SK-N-SH (cell line): ENCODE data around the gene SHISA5. TPM values are rescaled to one million over a fixed set of nuclear protein-coding genes. Genes with fewer than 3 reads are reported as not detected.

ENCODE experiments used
- CTCF ChIA-PET: fragments of 300-600, 350-600 bp; formaldehyde crosslinking; extraction: SDS; loops from one replicate; lab custom pipeline; 2021; lab: Yijun Ruan, JAX
- POLR2A ChIA-PET: fragments of 350-600 bp; sonication (Branson Sonifier 250); formaldehyde crosslinking; extraction: SDS; loops from one replicate; lab custom pipeline; 2020; ENCODE audit warnings: antibody characterized with exemption, inconsistent platforms; lab: Yijun Ruan, JAX
- DNase-seq: peaks from one replicate; pipeline ENCODE4 v3.0.0; 2012
- H2AFZ ChIP-seq: fragments of 200-600 bp; sonication (generic); 2 replicates; pipeline ENCODE4 v1.8.1; 2016; ENCODE audit warnings: antibody characterized with exemption, mild to moderate bottlenecking, low read depth
- H3F3A ChIP-seq: fragments of 200-600 bp; sonication (generic); replicated peaks from 2 replicates; pipeline ENCODE3; 2016; ENCODE audit warnings: antibody characterized with exemption, mild to moderate bottlenecking; ENCODE audit not compliant: insufficient read depth
- H3K27ac ChIP-seq, 2 experiments: fragments of 200-500 bp in 1 of 2; fragments of 200-600 bp in 1 of 2; sonication (Bioruptor generic) in 1 of 2; sonication (generic), shearing (Covaris generic) in 1 of 2; 2 replicates each; pipeline versions ENCODE4 v1.5.1 to v1.6.1; 2014 to 2016; ENCODE audit warnings: low read depth in 2 of 2, inconsistent platforms in 1 of 2, low read length in 1 of 2, mild to moderate bottlenecking in 1 of 2, mixed read lengths in 1 of 2
- H3K27me3 ChIP-seq: fragments of 200-600 bp; sonication (generic), shearing (Covaris generic); 2 replicates; pipeline ENCODE4 v1.6.1; 2016; ENCODE audit warnings: mixed run types; ENCODE audit not compliant: insufficient read depth
- H3K36me3 ChIP-seq, 2 experiments: fragments of 200-500 bp in 1 of 2; fragments of 200-600 bp in 1 of 2; sonication (Bioruptor generic) in 1 of 2; sonication (generic) in 1 of 2; replicated peaks in 1 of 2; 2 replicates each; pipeline versions ENCODE3 to v1.5.1; 2014 to 2016; ENCODE audit warnings: low read length in 1 of 2, mild to moderate bottlenecking in 1 of 2; ENCODE audit not compliant: insufficient read depth in 2 of 2, control insufficient read depth in 1 of 2
- H3K4me1 ChIP-seq, 2 experiments: fragments of 200-500 bp in 1 of 2; fragments of 200-600 bp in 1 of 2; sonication (Bioruptor generic) in 1 of 2; sonication (generic), shearing (Covaris generic) in 1 of 2; 2 replicates each; pipeline versions ENCODE4 v1.5.1 to v1.6.1; 2014 to 2016; ENCODE audit warnings: low read depth in 1 of 2, low read length in 1 of 2, mixed run types in 1 of 2; ENCODE audit not compliant: insufficient read depth in 2 of 2, control insufficient read depth in 1 of 2
- H3K4me2 ChIP-seq: fragments of 200-600 bp; sonication (generic), shearing (Covaris generic); 2 replicates; pipeline ENCODE4 v1.6.1; 2017; ENCODE audit warnings: mixed run types
- H3K4me3 ChIP-seq, 2 experiments: fragments of 200-500 bp in 1 of 2; fragments of 200-600 bp in 1 of 2; sonication (Bioruptor generic) in 1 of 2; sonication (generic), shearing (Covaris generic) in 1 of 2; 2 replicates each; pipeline versions ENCODE4 v1.5.1 to v1.8.1; 2014 to 2016; ENCODE audit warnings: low read depth in 2 of 2, inconsistent platforms in 1 of 2, low read length in 1 of 2, mild to moderate bottlenecking in 1 of 2, mixed read lengths in 1 of 2, moderate library complexity in 1 of 2
- H3K79me2 ChIP-seq: fragments of 200-600 bp; sonication (generic); 2 replicates; pipeline ENCODE4 v1.8.1; 2017; ENCODE audit warnings: mild to moderate bottlenecking; ENCODE audit not compliant: insufficient read depth
- H3K9ac ChIP-seq: fragments of 200-600 bp; sonication (generic); 2 replicates; pipeline ENCODE4 v1.6.1; 2017; ENCODE audit warnings: mixed run types
- H3K9me2 ChIP-seq: fragments of 200-600 bp; sonication (generic); 2 replicates; pipeline ENCODE4 v1.6.1; 2017; ENCODE audit warnings: mixed run types
- H3K9me3 ChIP-seq: fragments of 200-600 bp; sonication (generic); 2 replicates; pipeline ENCODE4 v1.6.1; 2017; ENCODE audit warnings: mixed run types, mild to moderate bottlenecking, moderate library complexity
- H4K20me1 ChIP-seq: fragments of 200-600 bp; sonication (generic); 2 replicates; pipeline ENCODE4 v1.6.1; 2017; ENCODE audit warnings: mild to moderate bottlenecking, mixed run types; ENCODE audit not compliant: insufficient read depth
- ELF1 ChIP-seq: IDR thresholded peaks from 2 replicates; pipeline ENCODE4 v1.4.0; 2012
- EP300 ChIP-seq, 2 experiments: IDR thresholded peaks; 2 replicates each; pipeline versions ENCODE4 v1.4.0 to v1.6.1; 2012; ENCODE audit warnings: borderline replicate concordance in 1 of 2, low read depth in 1 of 2, low read length in 1 of 2
- EZH2phosphoT487 ChIP-seq: fragments of 200-600 bp; sonication (generic); IDR thresholded peaks from 2 replicates; pipeline ENCODE4 v1.6.1; 2017; ENCODE audit warnings: low read depth, mixed run types, mild to moderate bottlenecking, antibody characterized with exemption, moderate library complexity, borderline replicate concordance
- FOXJ3 ChIP-seq: sonication (generic); formaldehyde crosslinking; IDR thresholded peaks from 2 replicates; pipeline ENCODE4 v1.5.1; 2020; ENCODE audit warnings: mild to moderate bottlenecking, missing genetic modification reagents
- FOXM1 ChIP-seq: IDR thresholded peaks from 2 replicates; pipeline ENCODE4 v1.4.0; 2012; ENCODE audit warnings: low read depth, mild to moderate bottlenecking
- NRF1 ChIP-seq: IDR thresholded peaks from 2 replicates; pipeline ENCODE4 v1.6.1; 2012; ENCODE audit warnings: low read depth, mild to moderate bottlenecking, low read length
- RAD21 ChIP-seq: IDR thresholded peaks from 2 replicates; pipeline ENCODE4 v1.6.1; 2012; ENCODE audit warnings: mild to moderate bottlenecking, low read length
- RFX5 ChIP-seq: IDR thresholded peaks from 2 replicates; pipeline ENCODE4 v1.6.1; 2012; ENCODE audit warnings: mild to moderate bottlenecking, improper control_type of control experiment, low read length
- RXRA ChIP-seq: IDR thresholded peaks from 2 replicates; pipeline ENCODE4 v1.4.0; 2012; ENCODE audit warnings: low read depth, mild to moderate bottlenecking, borderline replicate concordance
- SIN3A ChIP-seq: IDR thresholded peaks from 2 replicates; pipeline ENCODE4 v1.6.1; 2012; ENCODE audit warnings: low read depth, mild to moderate bottlenecking, low read length, moderate library complexity, borderline replicate concordance
- SMC3 ChIP-seq: IDR thresholded peaks from 2 replicates; pipeline ENCODE4 v1.6.1; 2012; ENCODE audit warnings: low read depth, low read length, improper control_type of control experiment
- TAF1 ChIP-seq: IDR thresholded peaks from 2 replicates; pipeline ENCODE4 v1.6.1; 2012; ENCODE audit warnings: low read depth, mild to moderate bottlenecking, low read length, moderate library complexity, borderline replicate concordance
- TEAD4 ChIP-seq: IDR thresholded peaks from 2 replicates; pipeline ENCODE4 v1.4.0; 2012; ENCODE audit warnings: mild to moderate bottlenecking, borderline replicate concordance; ENCODE audit not compliant: insufficient read depth
- WGBS: methylation state at CpG from one replicate; pipeline ENCODE4 v1.1.6; 2017; ENCODE audit warnings: low lambda C conversion rate; 5-methylcytosine and 5-hydroxymethylcytosine counted together
- polyA plus RNA-seq, 3 experiments: library from polyadenylated mRNA; depleted of rRNA; stranded (reverse); fragments of >200 nt; gene quantifications; 2 replicates each; pipeline ENCODE4 v1.2.3, GENCODE V29; 2012
- TF ChIP-seq, protein P1 (sequence below): IDR thresholded peaks from 2 replicates; pipeline ENCODE4; 2012

Gene SHISA5
- polyA plus RNA-seq, 1 of the 3 experiments (the other 2 are of a cell fraction), result 194 TPM

DNA sequence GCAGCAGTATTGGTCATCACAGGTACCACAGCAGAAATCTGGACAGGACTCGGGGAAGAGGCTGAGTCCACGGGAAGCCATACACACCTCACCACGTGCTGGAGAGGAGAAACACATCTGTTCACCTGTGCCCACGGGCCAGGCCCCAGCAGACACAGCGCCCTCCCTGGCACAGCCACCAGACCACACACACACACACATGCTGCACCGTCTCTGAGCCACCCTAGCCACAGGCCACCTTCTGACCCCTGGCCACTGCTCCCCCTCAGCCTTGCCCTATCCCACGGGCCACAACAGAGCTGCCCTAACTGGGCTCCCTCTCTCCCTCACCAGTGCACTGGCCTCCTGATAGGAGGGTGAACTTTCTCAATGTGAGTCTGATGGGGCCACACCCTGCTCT is 2.8 kb downstream of the SHISA5 start:
- 94% methylated on average over 7 of the region's 7 CpGs for WGBS
- H3K4me1 ChIP-seq, result peaks cover 14 to 36% of the 10 kb centered on the region in 2 experiments; a peak in 2 of 4 replicates
- H3K9ac ChIP-seq, result no peak overlapping the region
- no peak for TF ChIP-seq RXRA
- TF ChIP-seq FOXM1, result no peak
- no peak for TF ChIP-seq TAF1
- no peak for TF ChIP-seq NRF1
- TF ChIP-seq EP300 (IDR thresholded peaks at IDR 0.05; ENCODE audit: borderline replicate concordance in 1 of 2, low read depth in 1 of 2, low read length in 1 of 2), result no peak
- TF ChIP-seq TEAD4, result no peak
- no peak for TF ChIP-seq SIN3A
- no peak for TF ChIP-seq RFX5
- TF ChIP-seq EZH2phosphoT487, result no peak
- TF ChIP-seq, protein P1, sequence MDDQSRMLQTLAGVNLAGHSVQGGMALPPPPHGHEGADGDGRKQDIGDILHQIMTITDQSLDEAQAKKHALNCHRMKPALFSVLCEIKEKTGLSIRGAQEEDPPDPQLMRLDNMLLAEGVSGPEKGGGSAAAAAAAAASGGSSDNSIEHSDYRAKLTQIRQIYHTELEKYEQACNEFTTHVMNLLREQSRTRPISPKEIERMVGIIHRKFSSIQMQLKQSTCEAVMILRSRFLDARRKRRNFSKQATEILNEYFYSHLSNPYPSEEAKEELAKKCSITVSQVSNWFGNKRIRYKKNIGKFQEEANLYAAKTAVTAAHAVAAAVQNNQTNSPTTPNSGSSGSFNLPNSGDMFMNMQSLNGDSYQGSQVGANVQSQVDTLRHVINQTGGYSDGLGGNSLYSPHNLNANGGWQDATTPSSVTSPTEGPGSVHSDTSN, result no peak
- TF ChIP-seq FOXJ3 (CRISPR knock-in tag), result no peak
- CTCF ChIA-PET, result interaction anchor here (1.0 to 1.2 kb wide), 3 partner anchors 34 to 48 kb away, joined by 3 read pairs; no protein-coding TSS in a partner anchor
- H3K4me2 ChIP-seq, result no peak overlapping the region
- peaks cover 4% of the 10 kb centered on the region for H3F3A ChIP-seq
- DNase-seq, result no peak
- no peaks in the 10 kb centered on the region for H3K27me3 ChIP-seq
- H3K9me2 ChIP-seq, result no peaks in the 10 kb centered on the region
- H3K9me3 ChIP-seq, result no peaks in the 10 kb centered on the region
- 0 out of 2 replicates have a peak, but pooled peaks cover 3% of the 10 kb centered on the region for H3K79me2 ChIP-seq
- H3K4me3 ChIP-seq, result no peak overlapping the region
- POLR2A ChIA-PET, result no interaction called here
- no peaks in the 10 kb centered on the region for H4K20me1 ChIP-seq
- no peak overlapping the region for H2AFZ ChIP-seq
- H3K27ac ChIP-seq, result peak overlapping the region in 1 of 2 experiments; percentile 7; a peak in 1 of 4 replicates
- H3K36me3 ChIP-seq, result peaks cover 0 to 6% of the 10 kb centered on the region in 2 experiments

- CTCF ChIA-PET, result interaction anchor here (1.0 to 1.2 kb wide), 2 partner anchors 33 to 36 kb away, joined by 3 read pairs; no protein-coding TSS in a partner anchor
- no peak overlapping the region for H3K4me2 ChIP-seq
- H3K9me3 ChIP-seq, result no peaks in the 10 kb centered on the region
- no peak overlapping the region; a peak in 1 of 4 replicates for H3K27ac ChIP-seq
- no peak overlapping the region for H3K4me3 ChIP-seq
- peaks cover 4% of the 10 kb centered on the region for H3F3A ChIP-seq
- H3K9me2 ChIP-seq, result no peaks in the 10 kb centered on the region
- H3K27me3 ChIP-seq, result no peaks in the 10 kb centered on the region
- H2AFZ ChIP-seq, result no peak overlapping the region
- H3K4me1 ChIP-seq, result peaks cover 14 to 36% of the 10 kb centered on the region in 2 experiments; a peak in 2 of 4 replicates
- H3K79me2 ChIP-seq, result 0 out of 2 replicates have a peak, but pooled peaks cover 3% of the 10 kb centered on the region
- H3K9ac ChIP-seq, result no peak overlapping the region
- no peak for DNase-seq
- POLR2A ChIA-PET, result no interaction called here
- TF ChIP-seq SMC3, result no peak
- no peak for TF ChIP-seq TEAD4
- TF ChIP-seq EZH2phosphoT487, result no peak
- no peak for TF ChIP-seq ELF1
- TF ChIP-seq RAD21, result no peak
- TF ChIP-seq, all 33 proteins: peak for 0
- peaks cover 0 to 7% of the 10 kb centered on the region in 2 experiments for H3K36me3 ChIP-seq
- no peaks in the 10 kb centered on the region for H4K20me1 ChIP-seq
- 96% methylated on average over 4 of the region's 5 CpGs for WGBS
Observed at GRCh38 chr3:48500656-48501055, 3.3 kb downstream of the SHISA5 start.
